CD14-positive monocyte (primary cell): Measurements from ENCODE around the gene DMXL1. TPM values are rescaled to one million over a fixed set of nuclear protein-coding genes. Genes with fewer than 3 reads are reported as not detected.

Experiments
- DNase-seq, 3 donors: peaks; one replicate each; pipeline ENCODE4 v3.0.0-alpha.2; 2011 to 2022
- H2AFZ ChIP-seq: 2 replicates; pipeline ENCODE4 v1.6.0; 2012; ENCODE audit warnings: mild to moderate bottlenecking, low read depth, low read length, inconsistent platforms; ENCODE audit not compliant: insufficient read depth, poor library complexity, severe bottlenecking
- H3K27ac ChIP-seq, 2 donors: 1 replicate in 1 of 2; 2 replicates in 1 of 2; pipeline ENCODE4 v1.5.1; 2012 to 2013; ENCODE audit warnings: low read length in 2 of 2, control low read depth in 1 of 2, inconsistent platforms in 1 of 2, low read depth in 1 of 2, mild to moderate bottlenecking in 1 of 2
- H3K27me3 ChIP-seq, 2 donors: one replicate each; pipeline versions ENCODE4 v1.6.0 to v1.6.1; 2011 to 2013; ENCODE audit warnings: low read length in 2 of 2; ENCODE audit not compliant: control insufficient read depth in 2 of 2, insufficient read depth in 2 of 2
- H3K36me3 ChIP-seq, 2 donors: replicated peaks in 1 of 2; 1 replicate in 1 of 2; 2 replicates in 1 of 2; pipeline versions ENCODE4 v1.5.1 to v1.6.1; 2012 to 2013; ENCODE audit warnings: low read length in 2 of 2, control low read depth in 1 of 2, inconsistent platforms in 1 of 2, mild to moderate bottlenecking in 1 of 2; ENCODE audit not compliant: insufficient read depth in 2 of 2, control insufficient read depth in 1 of 2
- H3K4me1 ChIP-seq, 2 donors: 1 replicate in 1 of 2; 2 replicates in 1 of 2; pipeline versions ENCODE4 v1.5.1 to v1.6.1; 2012 to 2013; ENCODE audit warnings: low read length in 2 of 2, control low read depth in 1 of 2, inconsistent platforms in 1 of 2, mild to moderate bottlenecking in 1 of 2, moderate library complexity in 1 of 2; ENCODE audit not compliant: insufficient read depth in 2 of 2, control insufficient read depth in 1 of 2
- H3K4me2 ChIP-seq: replicated peaks from 2 replicates; pipeline ENCODE3; 2012; ENCODE audit warnings: low read length, moderate library complexity, mild to moderate bottlenecking; ENCODE audit not compliant: poor library complexity, severe bottlenecking; ENCODE audit errors: extremely low read depth
- H3K4me3 ChIP-seq, 3 experiments: fragments of 200-600 bp in 1 of 3; sonication (generic) in 1 of 3; replicated peaks in 1 of 3; 1 replicate in 2 of 3; 2 replicates in 1 of 3; pipeline ENCODE4 v1.5.1; 2011 to 2013; ENCODE audit warnings: low read length in 3 of 3, mild to moderate bottlenecking in 3 of 3, control low read depth in 2 of 3, low read depth in 2 of 3, inconsistent platforms in 1 of 3, moderate library complexity in 1 of 3
- H3K79me2 ChIP-seq: 2 replicates; pipeline ENCODE4 v1.6.0; 2012; ENCODE audit warnings: mild to moderate bottlenecking, control low read depth, inconsistent platforms, low read length, moderate library complexity; ENCODE audit not compliant: insufficient read depth
- H3K9ac ChIP-seq: 2 replicates; pipeline ENCODE4 v1.6.0; 2017; ENCODE audit warnings: low read length, mild to moderate bottlenecking; ENCODE audit not compliant: insufficient read depth, poor library complexity, severe bottlenecking
- H3K9me3 ChIP-seq, 2 donors: replicated peaks in 1 of 2; 1 replicate in 1 of 2; 2 replicates in 1 of 2; pipeline versions ENCODE4 v1.5.1 to v1.6.1; 2012 to 2013; ENCODE audit warnings: low read length in 2 of 2, control low read depth in 1 of 2; ENCODE audit not compliant: control insufficient read depth in 1 of 2, insufficient read depth in 1 of 2
- H4K20me1 ChIP-seq: 2 replicates; pipeline ENCODE4 v1.6.0; 2012; ENCODE audit warnings: mild to moderate bottlenecking, low read length, control low read depth, moderate library complexity; ENCODE audit not compliant: insufficient read depth
- H3K27ac Mint-ChIP-seq, 7 donors: one replicate each; pipeline ENCODE4 v1.8.0; 2020; ENCODE audit warnings: mild to moderate bottlenecking in 7 of 7, mixed read lengths in 7 of 7, moderate library complexity in 6 of 7, inconsistent platforms in 2 of 7
- H3K27me3 Mint-ChIP-seq, 3 donors: one replicate each; pipeline ENCODE4 v1.8.0; 2021 to 2022; ENCODE audit warnings: low read depth in 3 of 3, mild to moderate bottlenecking in 3 of 3, mixed read lengths in 3 of 3, moderate library complexity in 3 of 3, inconsistent platforms in 1 of 3
- H3K36me3 Mint-ChIP-seq, 2 donors: one replicate each; pipeline ENCODE4 v1.8.0; 2020; ENCODE audit warnings: mixed read lengths in 2 of 2, inconsistent platforms in 1 of 2, mild to moderate bottlenecking in 1 of 2
- H3K4me1 Mint-ChIP-seq: one replicate; pipeline ENCODE4 v1.8.0; 2020; ENCODE audit warnings: mild to moderate bottlenecking, mixed read lengths
- H3K4me3 Mint-ChIP-seq, 2 donors: one replicate each; pipeline ENCODE4 v1.8.0; 2020; ENCODE audit warnings: mild to moderate bottlenecking in 2 of 2, mixed read lengths in 2 of 2, moderate library complexity in 1 of 2
- H3K9me3 Mint-ChIP-seq, 7 donors: one replicate each; pipeline ENCODE4 v1.8.0; 2020 to 2022; ENCODE audit warnings: mixed read lengths in 7 of 7, mild to moderate bottlenecking in 6 of 7, moderate library complexity in 6 of 7, inconsistent platforms in 2 of 7
- CTCF ChIP-seq: fragments of 200-600 bp; IDR thresholded peaks from one replicate; pipeline ENCODE4 v1.8.0; 2022; ENCODE audit warnings: antibody characterized with exemption, mild to moderate bottlenecking
- WGBS: methylation state at CpG from one replicate; pipeline ENCODE4 v1.1.5; 2013; ENCODE audit warnings: missing lambda C conversion rate; ENCODE audit not compliant: insufficient coverage; 5-methylcytosine and 5-hydroxymethylcytosine counted together
- intact Hi-C, 2 donors: fragments of 100-400 bp; cut with micrococcal nuclease; formaldehyde crosslinking; loops; one replicate each; pipeline versions ENCODE4 v1.15.0 to v1.15.1; 2023
- polyA plus RNA-seq, 3 donors: library from polyadenylated mRNA; depleted of rRNA in 1 of 3; unstranded in 2 of 3; stranded (reverse) in 1 of 3; fragments of 300-500 nt in 2 of 3; fragments of >200 nt in 1 of 3; fragmentation: Illumina TruSeq in 2 of 3; gene quantifications; 1 replicate in 2 of 3; 2 replicates in 1 of 3; pipeline ENCODE4 v1.2.3, GENCODE V29; 2012 to 2021

Gene DMXL1
- polyA plus RNA-seq, 3 donors, result 15.5 to 20.5 (median 19.5) TPM

- Histone ChIP-seq H3K27me3 (no peaks in the 10 kb centered on the region), H3K9me3 (peaks cover 16 to 19% of the 10 kb centered on the region in 2 donors), H3K9ac (no peak overlapping the region), H3K36me3 (peaks cover 38 to 76% of the 10 kb centered on the region in 2 donors), H3K79me2 (no peaks in the 10 kb centered on the region), H3K4me3 (no peak overlapping the region), H3K4me2 (no peak overlapping the region), H2AFZ (no peak overlapping the region), H4K20me1 (no peaks in the 10 kb centered on the region), H3K4me1 (no peaks in the 10 kb centered on the region), H3K27ac (no peak overlapping the region)
- H3K9me3 Mint-ChIP-seq, result peaks cover 14 to 32% (median 22%) of the 10 kb centered on the region in 7 donors
- no peak overlapping the region for H3K4me3 Mint-ChIP-seq
- intact Hi-C loops, result no loop called here
- no peak for DNase-seq
- peaks cover 0 to 1% (median 1%) of the 10 kb centered on the region in 3 donors for H3K27me3 Mint-ChIP-seq
- no peak overlapping the region for H3K27ac Mint-ChIP-seq
- 100% methylated on average over 4 of the region's 7 CpGs for WGBS
- H3K36me3 Mint-ChIP-seq, result peaks cover 58 to 76% of the 10 kb centered on the region in 2 donors
- no peak for TF ChIP-seq CTCF
- no peaks in the 10 kb centered on the region for H3K4me1 Mint-ChIP-seq
These were observed 65.9 kb downstream of the DMXL1 start for GRCh38 chr5:119136666-119137318.

- intact Hi-C loops, result no loop called here
- Histone ChIP-seq H2AFZ (no peak overlapping the region), H3K79me2 (no peaks in the 10 kb centered on the region), H4K20me1 (no peaks in the 10 kb centered on the region), H3K9ac (no peak overlapping the region), H3K27ac (no peak overlapping the region), H3K27me3 (no peaks in the 10 kb centered on the region), H3K4me2 (no peak overlapping the region), H3K4me1 (no peaks in the 10 kb centered on the region), H3K4me3 (no peak overlapping the region), H3K36me3 (peaks cover 30 to 76% of the 10 kb centered on the region in 2 donors), H3K9me3 (no peaks in the 10 kb centered on the region)
- peaks cover 0 to 2% (median 0%) of the 10 kb centered on the region in 3 donors for H3K27me3 Mint-ChIP-seq
- WGBS, result 100% methylated on average over 1 of the region's 4 CpGs
- H3K9me3 Mint-ChIP-seq, result peaks cover 0 to 6% (median 2%) of the 10 kb centered on the region in 7 donors
- H3K4me3 Mint-ChIP-seq, result no peak overlapping the region
- no peak for TF ChIP-seq CTCF
- H3K4me1 Mint-ChIP-seq, result peaks cover 3% of the 10 kb centered on the region
- no peak overlapping the region for H3K27ac Mint-ChIP-seq
- DNase-seq, result no peak
- H3K36me3 Mint-ChIP-seq, result peaks cover 61 to 81% of the 10 kb centered on the region in 2 donors
These were observed 82.7 kb downstream of the DMXL1 start for GRCh38 chr5:119153629-119154028.
